ENCODE results near the gene OR2T8.

Gene OR2T8

DNA sequence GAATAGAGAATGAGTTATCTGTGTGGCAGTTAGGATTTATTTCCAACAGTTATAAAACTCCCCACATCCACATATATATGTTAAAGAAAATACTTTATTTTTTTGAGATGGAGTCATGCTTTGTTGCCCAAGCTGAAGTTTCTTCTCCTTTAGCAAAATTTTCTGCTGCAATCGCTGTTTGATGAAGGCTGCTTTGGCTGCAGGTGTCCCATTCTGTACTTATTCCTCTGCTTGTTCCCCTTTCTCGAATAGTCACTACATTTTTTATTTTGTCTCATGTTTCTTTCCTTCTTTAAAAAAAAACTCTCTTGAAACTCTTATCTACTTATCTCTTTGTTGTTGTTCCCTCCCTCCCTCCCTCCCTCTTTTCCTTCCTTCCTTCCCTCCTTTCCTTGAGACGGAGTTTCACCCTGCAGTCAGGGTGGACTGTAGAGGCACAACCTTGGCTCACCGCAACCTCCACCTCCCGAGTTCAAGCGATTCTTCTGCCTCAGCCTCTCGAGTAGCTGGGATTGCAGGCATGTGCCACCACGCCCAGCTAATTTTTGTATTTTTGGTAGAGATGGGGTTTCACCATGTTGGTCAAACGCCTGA is 14.0 kb upstream of the OR2T8 start:
- TF ChIP-seq, protein P1, sequence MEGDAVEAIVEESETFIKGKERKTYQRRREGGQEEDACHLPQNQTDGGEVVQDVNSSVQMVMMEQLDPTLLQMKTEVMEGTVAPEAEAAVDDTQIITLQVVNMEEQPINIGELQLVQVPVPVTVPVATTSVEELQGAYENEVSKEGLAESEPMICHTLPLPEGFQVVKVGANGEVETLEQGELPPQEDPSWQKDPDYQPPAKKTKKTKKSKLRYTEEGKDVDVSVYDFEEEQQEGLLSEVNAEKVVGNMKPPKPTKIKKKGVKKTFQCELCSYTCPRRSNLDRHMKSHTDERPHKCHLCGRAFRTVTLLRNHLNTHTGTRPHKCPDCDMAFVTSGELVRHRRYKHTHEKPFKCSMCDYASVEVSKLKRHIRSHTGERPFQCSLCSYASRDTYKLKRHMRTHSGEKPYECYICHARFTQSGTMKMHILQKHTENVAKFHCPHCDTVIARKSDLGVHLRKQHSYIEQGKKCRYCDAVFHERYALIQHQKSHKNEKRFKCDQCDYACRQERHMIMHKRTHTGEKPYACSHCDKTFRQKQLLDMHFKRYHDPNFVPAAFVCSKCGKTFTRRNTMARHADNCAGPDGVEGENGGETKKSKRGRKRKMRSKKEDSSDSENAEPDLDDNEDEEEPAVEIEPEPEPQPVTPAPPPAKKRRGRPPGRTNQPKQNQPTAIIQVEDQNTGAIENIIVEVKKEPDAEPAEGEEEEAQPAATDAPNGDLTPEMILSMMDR (IDR thresholded peaks at IDR 0.05; ENCODE audit: low read depth, low read length): no peak
- H3K4me3 ChIP-seq (ENCODE audit: low read depth, low read length): no peak overlapping the region

DNA sequence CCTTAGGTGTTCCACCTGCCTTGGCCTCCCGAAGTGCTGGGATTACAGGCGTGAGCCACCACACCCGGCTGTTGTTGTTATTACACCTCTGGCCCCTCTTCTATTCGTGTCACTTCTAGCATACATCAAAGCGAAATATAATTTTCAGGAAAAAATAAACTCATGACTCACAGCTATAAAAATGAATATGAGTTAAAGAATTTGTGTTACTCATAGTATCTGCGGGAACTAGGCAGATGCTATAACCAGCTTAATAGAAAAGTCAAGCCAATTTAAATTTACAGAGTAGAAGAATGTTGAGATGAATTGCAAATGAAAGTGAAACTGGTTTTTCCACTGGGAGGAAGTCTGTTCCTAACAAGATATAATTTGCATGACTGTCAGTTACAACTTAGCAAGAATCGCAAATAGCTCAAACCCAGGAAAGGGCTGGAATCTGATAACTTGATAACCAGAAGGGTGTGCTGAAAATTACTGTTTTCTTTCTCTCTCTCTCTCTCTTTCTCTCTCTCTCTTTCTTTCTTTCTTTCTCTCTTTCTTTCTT is 13.5 kb upstream of the OR2T8 start:
- TF ChIP-seq, protein P1 (IDR thresholded peaks at IDR 0.05; ENCODE audit: low read depth, low read length): no peak
- 0 out of 2 replicates have a peak overlapping the region, but pooled peaks have one; percentile 5 for H3K4me3 ChIP-seq (ENCODE audit: low read depth, low read length)

DNA sequence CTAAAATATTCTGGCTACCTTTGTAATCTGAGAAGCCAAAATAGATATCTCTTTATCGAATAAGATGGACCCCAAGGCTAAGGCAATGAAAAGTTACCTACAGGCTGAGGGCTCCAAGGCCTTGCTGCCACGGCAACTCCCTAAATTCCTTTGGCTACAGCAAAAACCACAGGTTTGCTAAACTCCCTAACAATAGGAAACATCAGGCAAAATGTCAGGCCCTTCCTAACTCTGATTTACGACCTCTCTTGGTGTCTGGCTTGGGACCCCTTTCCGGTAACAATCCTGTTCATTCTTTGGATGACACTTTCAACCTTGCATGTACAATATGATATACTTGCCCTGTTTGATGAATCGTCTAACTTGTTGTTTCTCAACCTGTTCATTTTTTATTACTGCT is 11.3 kb upstream of the OR2T8 start:
- TF ChIP-seq, protein P1 (IDR thresholded peaks at IDR 0.05; ENCODE audit: low read depth, low read length): no peak
- no peak overlapping the region for H3K4me3 ChIP-seq (ENCODE audit: low read depth, low read length)

DNA sequence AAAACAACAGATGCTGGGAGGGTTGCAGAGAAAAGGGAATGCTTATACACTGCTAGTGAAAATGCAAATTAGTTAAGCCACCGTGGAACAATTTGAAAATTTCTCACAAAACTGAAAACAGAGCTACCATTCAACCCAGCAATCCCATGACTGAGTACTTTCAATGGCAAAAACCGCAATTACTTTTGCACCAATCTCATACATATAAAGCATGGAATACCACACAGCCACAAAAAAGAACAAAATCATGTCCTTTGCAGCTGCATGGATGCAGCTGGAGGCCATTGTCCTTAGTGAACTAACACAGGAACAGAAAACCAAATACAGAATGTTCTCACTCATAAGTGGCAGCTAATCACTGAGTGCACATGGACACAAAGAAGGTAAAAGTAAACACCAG is 6.3 kb upstream of the OR2T8 start:
- H3K4me3 ChIP-seq (ENCODE audit: low read depth, low read length): no peak overlapping the region
- TF ChIP-seq, protein P1 (IDR thresholded peaks at IDR 0.05; ENCODE audit: low read depth, low read length): no peak

DNA sequence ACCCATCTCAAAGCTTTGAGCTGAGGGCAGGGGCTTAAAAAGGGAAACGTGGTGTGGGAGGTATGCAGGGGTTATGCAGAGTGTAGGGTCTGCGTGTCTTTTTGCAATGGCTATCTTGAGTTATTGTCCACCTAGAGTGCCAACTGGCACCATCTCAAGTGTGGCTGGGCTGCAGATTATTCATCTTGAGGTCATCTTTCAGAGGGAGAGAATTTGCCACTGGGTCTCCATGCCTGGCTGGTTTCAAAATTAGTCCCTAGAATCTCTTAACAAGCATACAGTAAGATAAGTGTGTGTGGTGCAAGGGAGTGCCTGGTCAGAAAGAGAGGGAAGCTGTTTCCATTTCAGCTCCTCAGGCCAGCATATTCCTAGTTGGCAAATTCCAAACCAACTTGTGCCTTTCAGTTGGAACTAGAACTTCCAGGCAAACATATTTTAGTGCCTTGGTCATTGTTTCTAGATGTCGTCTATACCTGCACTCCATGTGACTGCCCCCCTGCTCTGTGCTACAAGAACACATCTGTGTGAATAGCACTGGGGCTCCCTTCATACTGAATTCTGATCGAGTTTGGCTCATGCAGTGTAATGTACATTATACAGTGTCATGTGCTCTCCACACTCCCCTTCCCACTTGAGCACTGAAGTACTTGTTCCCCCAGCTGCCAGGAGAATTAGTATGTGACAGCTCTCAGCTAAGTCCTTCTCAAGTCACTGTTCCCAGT is 5.0 kb upstream of the OR2T8 start:
- no peak overlapping the region for H3K4me3 ChIP-seq (ENCODE audit: low read depth, low read length)
- TF ChIP-seq, protein P1 (IDR thresholded peaks at IDR 0.05; ENCODE audit: low read depth, low read length): no peak

DNA sequence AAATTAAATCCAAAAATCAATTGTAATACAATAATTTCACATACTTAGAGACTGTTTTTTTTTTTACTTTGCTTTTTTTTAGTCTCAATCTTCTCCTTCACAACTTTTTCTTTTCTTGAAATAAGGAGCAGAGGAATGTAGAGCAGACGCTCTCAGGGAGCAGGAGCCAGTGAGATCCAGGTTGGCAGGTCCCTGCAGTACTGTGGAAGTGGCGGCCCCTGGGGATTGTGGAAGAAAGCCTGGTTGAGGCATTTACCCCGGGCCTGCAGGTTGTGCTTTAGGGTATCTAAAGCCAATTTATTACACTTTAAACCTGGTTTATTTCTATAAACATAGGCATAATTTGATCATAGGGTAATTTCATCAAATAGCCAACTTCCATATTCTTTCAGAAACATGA is 3.9 kb downstream of the OR2T8 start:
- H3K4me3 ChIP-seq (ENCODE audit: low read depth, low read length): no peak overlapping the region
- TF ChIP-seq, protein P1 (IDR thresholded peaks at IDR 0.05; ENCODE audit: low read depth, low read length): no peak

DNA sequence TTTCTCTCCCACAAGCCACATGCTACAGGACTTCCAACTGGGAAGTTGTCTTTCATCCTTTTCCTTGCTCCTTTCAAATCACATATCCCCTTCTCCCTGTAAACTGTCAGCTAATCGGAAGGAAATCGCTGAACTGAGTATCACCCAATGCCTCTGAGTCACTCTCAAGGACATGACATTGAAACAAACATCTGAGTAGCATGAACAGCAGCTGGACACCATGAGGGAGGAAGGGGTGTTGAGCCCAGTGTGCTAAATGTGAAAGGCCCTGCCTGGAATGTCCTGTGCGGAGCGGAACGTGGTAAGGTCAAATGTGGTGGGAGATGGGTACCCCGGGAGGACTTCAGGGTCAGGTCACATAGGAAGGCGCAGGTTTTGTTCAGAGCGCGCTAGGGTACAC is 4.8 kb downstream of the OR2T8 start, which contains the start of gene OR2AJ1:
Gene OR2AJ1 (plus strand): TSS at position 22 of the 400 bp plus-strand sequence. CDS start 8,880 bp downstream, outside the sequence.
- TF ChIP-seq, protein P1 (IDR thresholded peaks at IDR 0.05; ENCODE audit: low read depth, low read length): no peak
- no peak within 1 kb of the TSS for H3K4me3 ChIP-seq (ENCODE audit: low read depth, low read length)

Measured in WI38 (cell line).